Colonic mucosa (tissue), 4 donors: ENCODE measurements around the gene SNX19. TPM values are rescaled to one million over a fixed set of nuclear protein-coding genes. Genes with fewer than 3 reads are reported as not detected.

Experiments used
- DNase-seq: peaks from one replicate; pipeline ENCODE4 v3.0.0-alpha.2; 2020
- H3K27ac ChIP-seq: fragments of 200-600 bp; one replicate; pipeline ENCODE4 v1.8.0; 2021
- H3K27me3 ChIP-seq: fragments of 200-600 bp; one replicate; pipeline ENCODE4 v1.8.0; 2021
- H3K36me3 ChIP-seq: fragments of 200-600 bp; one replicate; pipeline ENCODE4 v1.8.0; 2021
- H3K4me1 ChIP-seq: fragments of 200-600 bp; one replicate; pipeline ENCODE4 v1.8.0; 2021; ENCODE audit warnings: mild to moderate bottlenecking
- H3K4me3 ChIP-seq: fragments of 200-600 bp; one replicate; pipeline ENCODE4 v1.8.0; 2021
- H3K9ac ChIP-seq, 2 donors: one replicate each; pipeline ENCODE4 v1.7.0; 2013; ENCODE audit warnings: control low read depth in 2 of 2, low read depth in 2 of 2, low read length in 2 of 2
- H3K9me3 ChIP-seq: fragments of 200-600 bp; one replicate; pipeline ENCODE4 v1.8.0; 2021
- CTCF ChIP-seq: fragments of 200-600 bp; IDR thresholded peaks from one replicate; pipeline ENCODE4 v1.8.0; 2022; ENCODE audit warnings: antibody characterized with exemption, mild to moderate bottlenecking
- intact Hi-C: fragments of 100-400 bp; cut with DNase I; formaldehyde crosslinking; loops from one replicate; pipeline ENCODE4 v1.14.1; 2022
- total RNA-seq, 2 donors: library from RNA; stranded (reverse); fragmentation: NEBNext Ultra II Directional in 1 of 2; extraction: Animal tissue kit (Norgen Biotek cat#: 25700) in 1 of 2; gene quantifications; one replicate each; pipeline ENCODE4 v1.2.1, GENCODE V29; 2021
- donor health status: healthy.
- donor health status: DM: no; HTN: no; CAD: no.
- donor health status: DM: no; HTN: no; CAD: no.

Gene SNX19
- total RNA-seq, 2 donors from 2014 or later: 43.4 to 57.4 TPM

GRCh38 chr11:130842001-130842400 is 74.3 kb downstream of the SNX19 start:
- no peak for DNase-seq
- no peak overlapping the region for H3K9ac ChIP-seq
- no peaks in the 10 kb centered on the region for H3K9me3 ChIP-seq
- no peaks in the 10 kb centered on the region for H3K4me1 ChIP-seq
- intact Hi-C loops: no loop called here
- TF ChIP-seq CTCF: no peak
- no peaks in the 10 kb centered on the region for H3K27me3 ChIP-seq
- H3K27ac ChIP-seq: no peak overlapping the region
- H3K36me3 ChIP-seq: no peaks in the 10 kb centered on the region
- no peak overlapping the region for H3K4me3 ChIP-seq

GRCh38 chr11:130840679-130841078 is 75.6 kb downstream of the SNX19 start:
- no peak overlapping the region for H3K9ac ChIP-seq
- H3K36me3 ChIP-seq: no peaks in the 10 kb centered on the region
- no peak overlapping the region for H3K27ac ChIP-seq
- intact Hi-C loops: no loop called here
- DNase-seq: no peak
- no peak for TF ChIP-seq CTCF
- H3K27me3 ChIP-seq: no peaks in the 10 kb centered on the region
- no peak overlapping the region for H3K4me3 ChIP-seq
- no peaks in the 10 kb centered on the region for H3K4me1 ChIP-seq
- no peaks in the 10 kb centered on the region for H3K9me3 ChIP-seq

GRCh38 chr11:130839981-130840666 is 76.2 kb downstream of the SNX19 start:
- Histone ChIP-seq H3K27me3 (no peaks in the 10 kb centered on the region), H3K36me3 (no peaks in the 10 kb centered on the region), H3K9ac (no peak overlapping the region), H3K4me1 (no peaks in the 10 kb centered on the region), H3K4me3 (no peak overlapping the region), H3K27ac (no peak overlapping the region), H3K9me3 (no peaks in the 10 kb centered on the region)
- intact Hi-C loops: no loop called here
- no peak for TF ChIP-seq CTCF
- no peak for DNase-seq

- Histone ChIP-seq H3K4me3 (no peak overlapping the region), H3K4me1 (no peaks in the 10 kb centered on the region), H3K36me3 (no peaks in the 10 kb centered on the region), H3K9ac (no peak overlapping the region), H3K27ac (no peak overlapping the region), H3K27me3 (no peaks in the 10 kb centered on the region), H3K9me3 (no peaks in the 10 kb centered on the region)
- TF ChIP-seq CTCF: no peak
- intact Hi-C loops: no loop called here
- no peak for DNase-seq
Measured at GRCh38 chr11:130837194-130837593, 79.1 kb downstream of the SNX19 start.

GRCh38 chr11:130834886-130835285 is 81.4 kb downstream of the SNX19 start:
- no peaks in the 10 kb centered on the region for H3K4me1 ChIP-seq
- no peaks in the 10 kb centered on the region for H3K27me3 ChIP-seq
- no peak overlapping the region for H3K27ac ChIP-seq
- DNase-seq: no peak
- H3K9ac ChIP-seq: no peak overlapping the region
- intact Hi-C loops: no loop called here
- TF ChIP-seq CTCF: no peak
- no peak overlapping the region for H3K4me3 ChIP-seq
- no peaks in the 10 kb centered on the region for H3K9me3 ChIP-seq
- no peaks in the 10 kb centered on the region for H3K36me3 ChIP-seq
